ENCODE results near the gene LRRC56.

- TF ChIP-seq CTCF (IDR thresholded peaks at IDR 0.05) (no peak), POLR2A (IDR thresholded peaks at IDR 0.05) (no peak), POLR2AphosphoS5 (IDR thresholded peaks at IDR 0.05) (no peak)
Measured at GRCh38 chr11:562046-562645, 24.8 kb downstream of the LRRC56 start.

All from gastroesophageal sphincter (tissue), 3 donors.